Frontal cortex (tissue), 4 donors: Measurements from ENCODE around the gene F10. TPM values are rescaled to one million over a fixed set of nuclear protein-coding genes. Genes with fewer than 3 reads are reported as not detected.
"Not testable (repeated sequence)": the region's sequence is repeated elsewhere in the genome, so short reads cannot be mapped to it uniquely, and the experiment has no call there.

Experiments
- DNase-seq, 2 donors: peaks; one replicate each; pipeline ENCODE4 v3.0.0; 2012; ENCODE audit warnings: low spot score in 2 of 2
- FAIRE-seq: peaks from 2 replicates; lab custom pipeline; 2012; peaks lifted over from hg19 to GRCh38; lab: Jason Lieb, UNC
- total RNA-seq: library from RNA; depleted of rRNA; stranded (reverse); fragments of >200 nt; gene quantifications from one replicate; pipeline ENCODE4 v1.2.3, GENCODE V29; 2014
- donor health status: control.
- donor health status: control.
- donor health status: control.

F10 gene
- 0.82 TPM for total RNA-seq

DNA sequence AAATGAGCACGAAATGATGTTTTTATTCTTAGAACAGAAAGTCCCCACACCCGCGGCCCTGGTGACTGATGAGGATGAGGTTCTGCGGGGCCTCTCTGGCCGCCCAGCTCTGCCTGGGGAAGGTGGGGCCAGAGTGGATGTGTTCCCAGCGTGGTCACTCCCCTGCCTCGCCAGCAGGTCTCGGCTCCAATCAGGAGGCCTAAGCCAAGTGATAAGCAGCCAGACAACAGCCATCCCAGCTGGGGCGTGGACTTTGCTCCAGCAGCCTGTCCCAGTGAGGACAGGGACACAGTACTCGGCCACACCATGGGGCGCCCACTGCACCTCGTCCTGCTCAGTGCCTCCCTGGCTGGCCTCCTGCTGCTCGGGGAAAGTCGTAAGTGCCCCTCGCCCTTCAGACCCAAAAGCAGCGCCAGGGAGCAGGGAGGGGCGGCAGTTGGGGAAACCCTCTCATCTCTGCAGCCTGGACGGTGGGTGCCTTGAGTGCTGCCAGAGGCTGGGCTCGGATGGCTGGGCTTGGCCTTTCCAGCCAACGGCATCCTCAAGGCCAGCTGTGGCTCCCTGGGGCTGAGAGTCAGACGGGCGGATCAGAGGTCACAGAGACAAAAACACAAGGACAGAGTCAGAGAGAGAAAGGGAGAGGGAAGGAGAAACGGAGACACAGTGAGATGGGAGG, at the start of gene F10:
Gene F10 (plus strand): TSS at position 250 of the 676 bp plus-strand sequence. CDS start 57 bp downstream, at position 307.
- DNase-seq (peak in 1 of 2 donors; percentile 56), FAIRE-seq (no peak)

GRCh38 chr13:113073942-113074341, 48.7 kb upstream of the F10 start:
- DNase-seq (no peak), FAIRE-seq (no peak)

- no peak for FAIRE-seq
- no peak for DNase-seq
Measured at GRCh38 chr13:113074401-113074800, 48.2 kb upstream of the F10 start.

DNA sequence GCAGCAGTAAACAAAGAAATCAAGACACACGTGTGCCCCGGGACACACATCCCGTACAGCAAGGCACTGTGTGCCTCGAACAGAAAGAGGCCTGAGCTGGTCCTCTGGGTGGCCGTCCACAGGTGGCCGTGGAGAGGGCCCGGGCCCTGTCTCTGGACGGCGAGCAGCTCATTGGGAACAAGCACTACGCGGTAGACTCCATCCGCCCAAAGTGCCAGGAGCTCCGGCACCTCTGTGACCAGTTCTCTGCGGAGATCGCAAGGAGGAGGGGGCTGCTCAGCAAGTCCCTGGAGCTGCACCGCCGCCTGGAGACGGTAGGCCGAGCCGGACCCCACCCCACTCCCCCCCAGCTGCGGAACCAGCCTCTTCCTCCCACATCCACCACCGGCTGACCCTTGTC, 47.7 kb upstream of the F10 start:
- DNase-seq (no peak), FAIRE-seq (no peak)

DNA sequence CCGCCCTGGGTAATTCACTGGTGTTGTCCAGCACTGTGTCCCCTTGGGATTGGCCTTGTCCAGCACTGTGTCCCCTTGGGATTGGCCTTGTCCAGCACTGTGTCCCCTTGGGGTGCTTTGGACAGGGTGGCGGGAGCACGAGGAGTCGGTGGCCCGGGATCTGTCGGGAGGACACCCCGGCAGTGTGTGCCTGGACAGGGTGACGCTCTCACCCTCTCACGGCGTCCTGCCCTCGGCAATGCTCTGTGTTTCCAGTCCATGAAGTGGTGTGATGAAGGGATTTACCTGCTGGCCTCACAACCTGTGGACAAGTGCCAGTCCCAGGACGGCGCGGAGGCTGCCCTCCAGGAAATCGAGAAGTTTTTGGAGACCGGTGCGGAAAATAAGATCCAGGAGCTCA, 46.9 kb upstream of the F10 start:
- FAIRE-seq, result no peak
- no peak for DNase-seq

GRCh38 chr13:113076681-113077401, 45.8 kb upstream of the F10 start:
- DNase-seq, result no peak
- FAIRE-seq, result no peak

DNA sequence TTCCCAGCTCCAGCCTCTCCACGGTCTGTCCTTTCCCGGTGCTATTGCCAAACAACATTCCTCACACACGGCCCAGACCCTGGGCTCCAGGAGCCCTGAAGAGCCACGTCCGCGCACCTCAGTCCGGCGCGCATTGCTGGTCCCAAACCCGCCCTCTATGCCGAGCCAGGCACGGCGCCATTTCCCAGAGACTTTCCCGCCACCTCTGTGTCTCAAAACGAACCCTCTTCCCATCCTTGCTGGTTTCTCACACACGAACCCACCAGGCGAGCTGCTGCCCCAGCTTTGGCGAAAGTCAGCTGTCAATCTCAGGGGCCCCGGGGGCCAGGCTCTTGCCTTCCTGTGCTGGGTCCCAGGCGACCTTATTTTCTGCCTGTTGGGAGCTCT, 45.0 kb upstream of the F10 start:
- FAIRE-seq (no peak), DNase-seq (no peak)

GRCh38 chr13:113077953-113078901, 44.4 kb upstream of the F10 start:
- DNase-seq, result no peak

GRCh38 chr13:113078902-113079780, 43.5 kb upstream of the F10 start:
- FAIRE-seq (no peak), DNase-seq (peak in 1 of 2 donors; percentile 69)

More at GRCh38 chr13:113077953-113078901, 44.4 kb upstream of the F10 start:
- FAIRE-seq, result no peak

GRCh38 chr13:113079781-113080080, 42.9 kb upstream of the F10 start:
- not testable (repeated sequence) for DNase-seq, FAIRE-seq

DNA sequence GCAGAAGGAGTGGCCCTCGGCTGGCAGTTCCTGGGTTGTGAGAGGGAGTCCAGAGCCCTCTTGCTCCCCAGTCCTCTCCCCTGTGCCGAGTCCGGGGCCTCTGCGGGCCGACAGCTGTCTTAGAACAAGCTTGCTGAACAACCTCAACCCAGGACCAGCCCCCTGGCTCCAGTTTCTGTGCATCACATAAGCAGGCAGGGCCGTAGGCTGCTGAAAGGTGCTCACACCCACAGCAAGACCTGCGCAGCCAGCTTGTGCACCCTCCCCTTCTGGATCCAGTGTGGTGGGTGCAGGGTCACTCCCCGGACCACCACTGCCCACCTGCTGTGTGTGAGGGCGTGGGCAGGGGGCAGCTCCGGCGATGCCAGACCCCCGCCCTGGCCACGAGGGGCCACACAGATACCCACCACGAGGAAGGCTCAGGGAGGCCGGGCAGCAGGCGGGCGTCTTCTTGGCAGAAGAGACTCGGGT, 42.2 kb upstream of the F10 start:
- no peak for FAIRE-seq
- no peak for DNase-seq

DNA sequence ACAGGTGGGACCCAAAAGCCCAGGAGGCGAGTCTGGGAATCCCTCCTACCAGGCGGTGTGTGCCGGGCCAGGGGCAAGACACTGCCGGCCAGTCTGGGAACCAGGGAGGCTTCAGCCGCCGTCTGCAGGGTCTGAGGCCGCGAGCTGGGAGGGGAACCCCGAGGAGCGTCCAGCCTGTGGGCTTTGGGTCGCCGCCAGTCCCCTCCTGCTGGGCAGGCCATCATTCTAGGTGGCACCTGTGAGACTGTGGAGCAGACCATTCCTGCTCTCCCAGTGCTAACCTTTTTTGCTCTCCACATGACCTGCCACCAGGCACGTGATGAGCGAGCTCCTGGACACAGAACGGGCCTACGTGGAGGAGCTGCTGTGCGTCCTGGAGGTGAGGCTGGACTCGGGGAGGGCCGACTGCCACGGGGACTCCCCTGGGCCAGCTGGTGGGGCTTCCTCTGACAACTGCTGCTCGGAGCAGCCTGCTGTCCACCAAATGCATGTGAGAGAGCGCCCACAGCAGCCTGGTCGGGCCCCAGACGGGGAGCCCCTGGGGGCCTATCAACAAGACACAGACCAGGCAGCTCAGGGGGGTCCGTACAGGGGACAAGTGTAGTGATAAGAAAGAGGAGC, 41.6 kb upstream of the F10 start:
- no peak for FAIRE-seq

GRCh38 chr13:113082198-113083021, 40.2 kb upstream of the F10 start:
- DNase-seq (no peak), FAIRE-seq (no peak)

More for the DNA sequence above, 41.6 kb upstream of the F10 start:
- DNase-seq, result no peak

DNA sequence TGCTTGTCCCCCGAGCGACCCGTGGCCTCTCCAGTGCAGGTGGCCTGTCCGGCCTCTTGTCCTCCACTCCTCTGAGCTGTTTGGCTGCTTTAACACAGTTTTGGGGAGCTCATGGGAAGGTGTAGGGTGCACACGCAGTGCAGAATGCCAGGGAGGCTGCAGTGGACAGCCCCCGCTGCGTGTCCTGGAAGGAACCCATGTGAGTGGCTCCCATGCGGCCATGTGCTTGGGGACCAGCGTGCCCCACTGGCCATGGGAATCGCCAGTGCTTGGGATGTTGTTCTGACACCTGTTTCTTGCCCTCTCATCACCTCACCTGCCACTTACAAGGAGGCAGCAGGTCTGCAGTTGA, 39.6 kb upstream of the F10 start:
- DNase-seq (no peak), FAIRE-seq (no peak)

GRCh38 chr13:113083402-113084061, 39.1 kb upstream of the F10 start:
- DNase-seq (peak; percentile 70 to 75), FAIRE-seq (peak; percentile 24)

DNA sequence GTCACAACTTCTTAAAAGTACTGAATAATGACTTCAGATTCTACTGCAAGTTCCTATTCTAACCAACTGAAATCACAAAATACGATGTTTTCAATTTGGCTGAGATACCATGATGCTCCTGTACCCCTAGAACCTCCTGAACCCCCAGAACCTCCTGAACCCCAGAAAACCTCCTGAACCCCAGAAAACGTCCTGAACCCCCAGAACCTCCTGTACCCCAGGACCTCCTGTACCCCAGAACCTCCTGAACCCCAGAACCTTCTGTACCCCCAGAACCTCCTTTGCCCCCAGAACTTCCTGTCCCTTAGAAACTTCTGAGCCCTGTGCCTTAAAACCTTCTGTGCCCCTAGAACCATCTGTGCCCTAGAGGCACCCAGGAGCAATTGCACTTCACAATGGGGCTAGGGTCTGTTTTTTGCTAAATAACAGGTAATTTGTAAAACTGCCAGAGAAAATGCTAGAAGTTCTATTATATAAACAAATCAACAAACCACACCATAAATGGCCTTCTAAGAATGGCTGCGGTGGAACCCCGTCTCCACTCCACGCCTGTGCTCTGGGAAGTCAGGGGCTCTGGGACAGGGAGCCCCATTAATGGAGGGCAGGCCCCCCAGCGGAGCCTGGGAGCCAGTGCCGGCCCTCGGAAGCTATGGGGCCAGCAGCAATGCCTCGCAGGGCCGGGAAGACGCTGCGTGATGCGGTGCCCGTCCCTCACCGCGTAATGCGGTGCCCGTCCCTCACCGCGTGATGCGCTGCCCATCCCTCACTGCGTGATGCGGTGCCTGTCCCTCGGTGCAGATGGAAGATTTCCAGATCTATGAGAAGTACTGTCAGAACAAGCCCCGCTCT, 38.3 kb upstream of the F10 start:
- no peak for DNase-seq
- FAIRE-seq, result no peak
